Non-pigmented ciliary epithelial cell (primary cell): ENCODE measurements around the gene PROX1.

ENCODE experiments used
- DNase-seq: peaks from one replicate; pipeline ENCODE4 v3.0.0-alpha.2; 2010; ENCODE audit warnings: low read depth

The PROX1 gene, protein sequence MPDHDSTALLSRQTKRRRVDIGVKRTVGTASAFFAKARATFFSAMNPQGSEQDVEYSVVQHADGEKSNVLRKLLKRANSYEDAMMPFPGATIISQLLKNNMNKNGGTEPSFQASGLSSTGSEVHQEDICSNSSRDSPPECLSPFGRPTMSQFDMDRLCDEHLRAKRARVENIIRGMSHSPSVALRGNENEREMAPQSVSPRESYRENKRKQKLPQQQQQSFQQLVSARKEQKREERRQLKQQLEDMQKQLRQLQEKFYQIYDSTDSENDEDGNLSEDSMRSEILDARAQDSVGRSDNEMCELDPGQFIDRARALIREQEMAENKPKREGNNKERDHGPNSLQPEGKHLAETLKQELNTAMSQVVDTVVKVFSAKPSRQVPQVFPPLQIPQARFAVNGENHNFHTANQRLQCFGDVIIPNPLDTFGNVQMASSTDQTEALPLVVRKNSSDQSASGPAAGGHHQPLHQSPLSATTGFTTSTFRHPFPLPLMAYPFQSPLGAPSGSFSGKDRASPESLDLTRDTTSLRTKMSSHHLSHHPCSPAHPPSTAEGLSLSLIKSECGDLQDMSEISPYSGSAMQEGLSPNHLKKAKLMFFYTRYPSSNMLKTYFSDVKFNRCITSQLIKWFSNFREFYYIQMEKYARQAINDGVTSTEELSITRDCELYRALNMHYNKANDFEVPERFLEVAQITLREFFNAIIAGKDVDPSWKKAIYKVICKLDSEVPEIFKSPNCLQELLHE

DNA sequence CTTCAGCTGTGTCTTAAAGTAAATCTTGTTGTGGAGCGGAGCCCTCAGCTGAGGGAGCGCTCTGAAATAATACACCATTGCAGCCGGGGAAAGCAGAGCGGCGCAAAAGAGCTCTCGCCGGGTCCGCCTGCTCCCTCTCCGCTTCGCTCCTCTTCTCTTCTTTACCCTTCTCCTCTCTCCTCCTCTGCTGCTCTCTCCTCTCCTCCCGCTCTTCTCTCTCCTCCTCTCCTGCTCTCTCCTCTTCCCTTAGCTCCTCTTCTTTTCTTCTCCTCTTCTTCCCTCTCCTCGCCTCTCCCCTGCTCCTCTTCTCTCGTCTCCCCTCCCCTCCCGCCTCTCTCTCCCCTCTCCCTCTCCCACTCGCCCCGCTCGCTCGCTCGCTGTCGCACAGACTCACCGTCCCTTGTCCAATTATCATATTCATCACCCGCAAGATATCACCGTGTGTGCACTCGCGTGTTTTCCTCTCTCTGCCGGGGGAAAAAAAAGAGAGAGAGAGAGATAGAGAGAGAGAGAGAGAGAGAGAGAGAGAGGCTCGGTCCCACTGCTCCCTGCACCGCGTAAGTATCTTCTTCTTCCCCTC is at the start of gene PROX1:
TSS of gene PROX1 (plus strand) at position 47 of the 580 bp plus-strand sequence. CDS start 8,563 bp downstream, outside the sequence.
- DNase-seq: no peak

DNA sequence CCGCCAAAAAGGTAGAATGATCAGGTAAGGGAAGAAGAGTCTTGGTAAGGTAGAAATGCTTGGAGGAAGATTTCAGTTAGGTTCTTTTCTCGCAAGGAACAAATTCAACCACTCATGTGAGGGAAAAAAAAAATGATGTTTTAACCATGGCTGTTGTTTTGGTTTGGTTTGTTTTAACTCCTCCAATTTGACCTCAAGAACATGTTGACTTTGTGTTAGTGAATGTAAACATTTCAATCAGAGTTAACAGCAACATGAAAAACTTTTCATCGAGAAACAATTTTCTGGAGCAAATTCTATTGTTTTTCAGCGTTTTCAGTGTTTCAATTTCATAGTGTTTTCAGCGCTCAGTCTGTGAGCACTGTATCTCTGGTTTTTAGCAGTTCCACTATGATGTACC is 49.0 kb upstream of the PROX1 start:
- DNase-seq: no peak

DNA sequence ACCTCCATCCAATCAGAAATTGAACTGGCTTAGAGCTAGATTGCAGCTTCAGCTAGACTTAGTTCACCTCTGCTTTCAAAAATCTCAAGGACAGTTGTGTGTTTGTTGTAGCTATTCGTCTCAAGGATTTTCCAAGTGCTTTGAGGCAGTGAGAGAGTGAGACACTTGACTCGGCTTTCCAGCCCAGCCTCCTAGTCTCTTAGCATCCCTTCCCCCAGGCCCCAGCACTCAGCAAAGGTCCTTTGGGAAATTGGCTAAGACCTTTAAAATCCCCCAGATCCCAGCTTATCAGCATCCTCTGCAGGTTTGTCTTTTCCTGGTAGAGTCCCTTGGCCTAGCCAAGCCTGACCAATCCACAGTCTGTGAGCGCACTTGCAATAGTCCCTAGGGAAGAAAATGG is 47.9 kb upstream of the PROX1 start:
- DNase-seq: no peak

DNA sequence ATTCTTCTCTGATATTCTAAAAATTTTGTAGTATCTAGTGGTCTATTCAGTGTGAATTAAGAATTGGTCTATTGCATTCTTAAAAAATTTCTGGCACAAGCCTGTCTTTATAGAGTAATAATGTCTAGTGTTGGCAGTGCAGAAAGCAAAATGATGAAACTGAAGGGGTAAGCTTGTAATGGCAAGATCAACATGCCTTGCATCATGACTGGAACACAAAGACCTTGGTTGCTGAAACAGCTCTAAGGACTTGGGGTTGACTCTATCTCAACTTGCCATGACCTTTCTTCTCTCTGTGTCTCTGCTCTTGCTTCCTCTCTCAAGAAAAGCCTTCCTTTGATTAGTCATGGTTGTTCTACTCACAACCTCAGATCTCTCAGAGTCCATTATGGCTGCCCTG is 46.8 kb upstream of the PROX1 start:
- no peak for DNase-seq

DNA sequence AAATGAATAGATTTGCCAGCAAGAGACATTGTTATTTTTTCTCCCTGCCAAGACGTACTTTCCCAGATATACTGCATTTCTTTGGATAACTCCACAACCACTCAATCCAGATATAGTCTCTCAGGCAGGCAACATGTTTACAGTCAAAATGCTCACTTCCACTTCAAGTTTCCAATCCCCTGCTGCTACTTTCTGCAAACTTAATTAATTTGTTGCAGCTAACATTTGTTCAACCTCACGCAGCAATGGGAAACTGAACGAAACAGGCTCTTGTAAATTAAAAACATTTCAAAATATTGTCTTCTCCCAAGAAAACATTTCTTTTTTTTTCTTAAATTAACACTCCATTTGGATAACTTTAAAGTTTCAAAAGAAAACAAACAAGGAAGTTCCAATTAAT is 45.7 kb upstream of the PROX1 start:
- no peak for DNase-seq

DNA sequence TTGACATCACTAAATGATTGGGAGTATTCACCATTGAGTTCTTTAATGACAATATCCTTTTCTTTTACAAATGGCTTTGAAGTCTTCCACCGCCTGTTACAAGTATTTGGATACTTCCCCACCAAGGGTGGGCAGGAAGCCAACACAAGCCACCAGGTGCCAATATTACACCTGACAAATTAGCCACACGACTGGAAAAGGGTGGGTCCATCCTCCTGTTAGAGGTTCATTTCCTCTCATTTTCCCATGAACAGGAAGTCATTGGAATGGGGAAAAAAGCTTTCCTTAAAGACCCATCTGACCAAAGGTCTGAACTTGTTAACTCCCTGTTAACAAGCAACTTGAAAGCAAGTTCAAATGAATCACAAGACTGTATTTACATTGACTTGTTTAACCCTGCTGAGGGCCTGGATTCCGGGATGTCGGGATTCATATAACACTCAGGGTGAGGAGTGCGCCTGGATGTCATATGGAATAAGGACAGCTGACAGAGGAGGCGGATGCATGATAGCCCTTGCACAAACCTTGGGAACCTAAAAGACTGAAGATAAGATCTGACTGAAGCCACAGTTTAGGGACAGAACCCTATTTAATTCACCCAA is 40.5 kb upstream of the PROX1 start:
- DNase-seq: no peak

DNA sequence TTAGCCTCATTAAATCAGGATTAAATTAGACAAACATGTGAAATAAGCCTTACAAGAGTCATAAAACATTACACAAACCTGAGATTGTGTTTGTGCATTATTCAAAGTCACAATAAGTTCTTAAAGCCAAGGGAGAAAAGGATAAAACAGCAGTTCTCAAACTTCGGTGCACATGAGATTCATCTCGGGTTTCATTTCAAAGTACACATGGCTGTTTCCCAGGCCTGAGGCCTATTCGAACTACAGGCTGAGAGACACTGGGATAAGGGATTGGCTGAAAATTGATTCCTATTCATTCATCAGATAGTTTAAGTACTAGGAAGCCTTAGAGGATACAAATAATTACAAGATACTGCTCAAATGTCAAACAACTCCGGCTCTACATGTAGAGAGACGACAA is 35.9 kb upstream of the PROX1 start:
- DNase-seq: no peak

DNA sequence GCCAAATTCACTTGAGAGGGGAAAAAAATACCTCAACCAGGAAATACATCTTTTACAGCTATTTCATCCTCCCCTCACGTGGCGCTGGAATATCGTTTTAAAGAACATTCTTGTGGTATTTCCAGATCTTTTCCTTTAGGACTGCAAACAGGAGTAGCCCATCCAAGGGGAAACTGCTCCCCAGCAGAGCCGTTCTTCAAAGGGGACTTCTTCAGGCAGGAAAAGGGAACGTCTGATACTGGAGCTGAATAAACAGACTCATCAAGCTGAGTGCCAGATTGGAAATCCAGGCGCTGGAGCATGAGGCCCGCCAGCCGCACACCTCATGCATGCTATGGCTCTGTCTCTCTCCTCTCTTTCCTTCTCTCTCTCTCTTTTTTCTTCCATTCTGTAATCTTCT is 34.0 kb upstream of the PROX1 start:
- DNase-seq: no peak

DNA sequence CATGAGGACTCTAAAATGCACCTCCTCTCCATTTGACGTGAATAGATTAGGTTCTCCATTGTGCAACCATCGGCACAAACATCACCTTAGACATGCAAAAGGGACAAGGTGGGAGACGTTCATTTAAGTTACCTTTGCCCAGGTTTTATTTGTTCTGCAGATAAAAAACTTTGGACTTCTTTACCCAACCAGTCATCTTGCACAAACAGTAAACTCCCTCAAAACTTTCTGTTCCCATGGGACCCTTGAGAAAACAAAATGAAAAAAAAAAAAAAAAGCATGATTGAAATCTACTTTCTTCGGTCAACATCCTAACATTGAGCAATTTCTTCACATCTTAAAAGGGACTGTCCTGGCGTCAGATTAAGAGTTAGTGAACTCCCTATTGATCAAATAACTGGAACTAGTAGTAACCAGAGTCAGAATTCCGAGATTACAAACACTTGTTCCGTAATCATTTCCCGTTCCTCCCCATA is 31.4 kb upstream of the PROX1 start:
- DNase-seq: no peak

DNA sequence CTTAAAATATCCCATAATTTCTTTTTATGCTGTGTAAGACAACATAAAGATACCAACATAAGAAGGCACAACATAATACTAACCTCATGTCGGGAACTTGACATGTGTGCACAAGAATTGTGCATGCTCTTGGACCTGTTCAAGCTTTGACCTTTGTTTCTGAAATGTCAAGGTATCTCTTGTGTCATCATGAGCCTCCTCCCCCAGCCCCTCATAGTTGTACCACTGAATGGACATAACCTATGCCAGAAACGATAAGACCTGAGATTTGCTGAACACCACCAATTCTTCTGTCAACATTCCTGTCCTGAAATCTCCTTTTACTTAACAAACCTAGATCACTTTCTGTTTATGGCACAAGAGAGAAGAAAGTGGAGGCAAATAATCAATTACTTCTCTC is 29.4 kb upstream of the PROX1 start:
- DNase-seq: no peak

DNA sequence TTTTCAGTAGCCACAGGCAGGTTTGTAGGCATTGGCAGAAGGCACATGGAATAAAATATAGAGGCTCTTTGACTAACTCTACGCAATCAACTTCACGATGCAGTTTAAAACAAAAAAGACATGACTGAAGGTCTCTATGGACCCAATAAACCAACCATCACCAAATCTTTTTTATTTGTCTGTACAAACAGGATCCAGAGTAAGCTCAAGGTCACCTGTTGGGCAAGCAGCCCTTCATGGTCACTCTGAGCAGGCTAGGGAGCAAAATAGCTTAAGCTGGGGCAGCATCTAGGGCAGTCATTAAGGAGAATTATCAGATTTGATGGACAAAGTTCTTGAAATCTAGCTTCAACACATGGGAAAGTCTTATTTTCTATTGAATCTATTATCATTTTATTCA is 26.8 kb upstream of the PROX1 start:
- no peak for DNase-seq

DNA sequence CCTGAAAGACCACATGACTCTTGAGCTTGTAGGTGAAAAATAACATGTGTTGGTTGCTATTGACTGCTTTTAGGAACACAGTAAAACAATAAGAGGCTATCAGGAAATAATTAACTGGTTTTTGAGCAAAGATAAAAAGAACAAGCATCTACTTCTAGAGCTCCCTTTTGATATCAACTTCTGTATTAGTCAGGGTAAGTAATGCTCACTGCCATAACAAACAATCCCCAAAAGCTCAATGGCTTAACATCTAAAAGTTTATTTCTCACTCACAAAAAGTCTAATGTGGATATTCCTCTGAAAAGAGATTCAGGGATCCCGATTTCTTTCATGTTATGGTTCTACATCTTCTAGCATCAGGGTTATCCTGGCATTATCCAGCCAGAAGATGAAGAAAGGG is 25.3 kb upstream of the PROX1 start:
- DNase-seq: no peak

DNA sequence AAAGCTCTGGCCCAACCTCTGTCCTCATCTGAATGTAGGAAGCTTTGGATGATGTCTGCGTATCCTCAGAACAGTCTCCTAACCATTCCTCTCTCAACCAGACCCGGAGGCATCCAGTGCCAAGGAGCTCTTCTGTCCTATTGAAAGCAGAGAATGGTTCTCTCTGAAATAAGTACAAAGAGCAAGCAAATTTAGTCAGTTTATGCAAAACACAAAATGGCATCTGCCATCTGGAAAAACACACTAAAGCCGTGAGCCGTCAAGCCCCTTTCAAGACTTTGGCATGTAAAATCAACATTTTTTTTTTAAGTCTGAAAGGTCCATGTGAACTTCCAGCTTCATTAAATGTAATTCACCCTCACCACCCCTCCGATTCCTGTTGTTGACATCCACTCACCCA is 21.7 kb upstream of the PROX1 start:
- DNase-seq: no peak

DNA sequence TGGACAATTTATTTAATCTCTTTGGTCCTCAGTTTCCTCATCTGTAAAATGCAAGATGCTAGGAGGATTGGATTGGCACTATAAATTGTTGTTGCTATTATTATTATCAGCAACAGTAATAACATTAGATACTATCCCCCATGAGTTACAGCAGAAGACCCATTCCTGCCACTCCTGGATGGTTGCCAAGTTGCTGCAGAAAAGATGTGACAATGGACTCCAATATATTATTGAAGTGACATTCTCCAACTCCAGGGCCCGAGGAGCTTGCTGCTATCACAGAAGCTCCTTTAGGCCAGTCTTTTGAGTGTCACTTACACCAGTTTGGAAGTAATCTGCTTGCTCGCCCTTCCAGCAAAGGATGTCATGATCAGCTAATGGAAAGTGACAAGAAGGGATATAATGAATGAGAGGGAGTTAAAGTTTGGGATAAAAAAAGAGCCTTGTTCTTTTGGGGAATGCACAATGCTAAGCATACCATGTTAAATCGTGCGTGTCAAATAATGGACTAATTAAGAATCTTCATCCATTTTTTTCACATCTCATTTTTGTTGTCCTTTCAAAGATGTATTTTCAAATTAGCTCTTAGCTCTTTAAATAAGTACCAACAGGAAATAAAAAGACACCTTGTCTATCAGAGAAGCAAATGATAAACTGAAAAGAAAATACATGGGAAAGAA is 19.5 kb upstream of the PROX1 start:
- no peak for DNase-seq

DNA sequence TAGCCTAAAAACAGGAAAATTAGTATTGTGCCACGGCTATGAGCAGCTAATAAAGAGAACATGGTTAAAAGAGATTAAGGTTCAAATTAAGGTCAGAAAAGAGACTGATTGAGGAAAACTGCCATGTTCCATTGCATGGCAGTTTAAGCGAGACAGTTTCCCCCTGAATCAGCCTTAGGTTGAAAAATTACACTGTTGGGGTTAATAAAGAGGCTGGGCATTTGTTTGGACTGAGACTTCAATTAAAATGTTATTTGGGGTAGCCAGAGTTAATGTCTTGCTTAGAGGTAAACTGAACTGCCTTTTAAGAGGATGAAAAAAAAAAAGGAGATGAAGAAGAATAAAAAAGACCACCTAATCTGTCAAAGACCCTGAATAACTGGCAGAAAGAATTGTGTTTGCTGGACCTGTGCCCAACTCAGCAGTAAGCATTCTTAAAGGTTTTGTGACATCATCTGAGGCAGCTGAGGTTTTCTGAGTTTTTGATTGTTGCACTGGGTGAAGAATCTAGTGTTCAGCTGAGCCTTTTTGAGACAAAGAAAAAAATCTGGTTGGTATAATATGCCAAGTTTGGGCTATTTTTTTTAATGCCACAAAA is 17.7 kb upstream of the PROX1 start:
- no peak for DNase-seq

DNA sequence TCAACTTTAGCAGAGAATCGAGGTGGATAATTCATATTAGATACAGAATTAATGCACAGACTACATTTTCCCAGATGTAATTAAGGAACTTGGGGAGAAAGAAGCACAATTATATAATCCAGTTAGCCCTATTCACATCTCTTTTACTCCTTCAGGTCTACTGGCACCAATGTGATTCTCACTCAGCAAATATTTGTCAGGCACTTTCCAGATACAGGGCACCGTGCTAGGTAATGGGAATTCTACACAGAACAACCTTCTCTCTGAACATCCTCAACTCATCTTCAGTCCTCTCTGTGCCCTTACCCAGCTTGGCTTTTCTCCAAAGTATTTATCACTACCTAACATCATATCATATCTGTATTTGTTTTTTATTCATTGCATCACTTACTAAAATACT is 15.6 kb upstream of the PROX1 start:
- DNase-seq: no peak

DNA sequence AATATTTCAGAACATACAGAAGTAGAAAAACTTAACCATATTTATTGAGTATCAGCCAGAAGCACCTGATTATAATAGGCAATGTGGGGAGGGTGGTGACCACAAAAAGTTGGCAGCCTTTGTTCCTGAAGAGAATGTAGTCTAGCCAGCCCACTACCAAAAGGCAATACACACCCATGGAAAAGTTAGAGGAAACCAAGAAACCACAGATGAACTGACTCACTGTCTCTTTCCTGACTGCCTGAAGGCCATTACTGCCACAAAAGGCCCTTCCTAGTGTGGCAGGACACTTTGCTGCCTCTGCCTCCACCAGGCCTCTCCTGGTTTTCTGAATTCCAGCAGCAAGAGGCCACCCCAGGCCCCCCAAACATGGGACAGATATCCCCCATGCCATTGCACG is 14.6 kb upstream of the PROX1 start:
- DNase-seq: no peak

DNA sequence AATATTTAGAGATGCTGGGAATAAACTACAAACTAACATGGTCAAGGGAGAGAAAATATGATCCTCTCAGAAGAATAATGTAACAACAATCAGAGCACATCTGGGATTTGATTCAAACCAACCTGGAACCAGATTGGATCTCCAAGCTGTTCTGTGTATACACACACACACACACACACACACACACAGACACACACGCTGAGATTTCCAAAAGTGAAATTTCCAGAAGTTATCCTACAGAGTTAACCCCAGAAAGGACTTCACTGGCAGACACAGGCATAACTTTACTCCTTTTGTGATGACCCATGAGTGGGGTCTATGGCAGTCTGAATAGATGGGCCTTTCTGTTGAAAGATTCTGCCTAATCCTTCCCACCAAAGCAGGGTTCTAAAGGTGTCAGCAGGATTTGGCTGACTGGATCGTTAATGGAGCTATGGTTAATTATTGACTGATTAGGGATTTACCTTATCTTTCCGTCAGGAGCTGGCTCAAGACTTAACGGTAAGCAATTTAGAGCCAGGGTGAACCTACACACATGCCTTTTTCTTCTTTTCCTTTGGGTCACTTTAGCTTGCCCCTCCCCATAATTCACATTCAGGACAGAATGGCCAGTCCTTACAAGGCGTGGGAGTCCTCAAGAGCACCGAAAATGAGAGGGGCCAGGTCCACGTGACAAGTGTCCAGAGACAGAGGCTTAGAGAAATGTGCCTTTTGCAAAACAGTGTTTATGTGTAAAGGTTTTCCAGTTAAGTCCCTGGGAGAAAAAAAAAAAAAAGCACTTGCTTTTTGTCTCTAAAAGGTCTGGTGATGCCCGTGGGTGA is 10.9 kb upstream of the PROX1 start:
- no peak for DNase-seq

DNA sequence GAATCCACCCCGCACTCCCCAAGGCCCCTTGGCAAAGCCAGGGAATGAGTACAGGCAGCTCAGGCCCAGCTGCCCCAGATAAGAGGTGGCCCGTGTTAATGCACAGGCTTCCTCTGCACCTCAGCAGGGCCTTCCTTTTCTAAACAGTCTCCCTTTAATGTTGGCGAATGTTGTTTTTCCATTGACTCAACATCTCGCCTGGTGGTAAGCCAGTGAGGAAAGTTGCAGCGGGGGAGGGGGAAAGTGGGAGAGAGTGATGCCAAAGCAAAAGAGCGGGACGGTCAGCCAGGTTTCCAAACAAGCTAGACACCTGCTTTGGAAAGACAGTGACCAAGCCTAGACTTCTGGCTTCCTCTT is 10.3 kb upstream of the PROX1 start:
- DNase-seq: no peak

DNA sequence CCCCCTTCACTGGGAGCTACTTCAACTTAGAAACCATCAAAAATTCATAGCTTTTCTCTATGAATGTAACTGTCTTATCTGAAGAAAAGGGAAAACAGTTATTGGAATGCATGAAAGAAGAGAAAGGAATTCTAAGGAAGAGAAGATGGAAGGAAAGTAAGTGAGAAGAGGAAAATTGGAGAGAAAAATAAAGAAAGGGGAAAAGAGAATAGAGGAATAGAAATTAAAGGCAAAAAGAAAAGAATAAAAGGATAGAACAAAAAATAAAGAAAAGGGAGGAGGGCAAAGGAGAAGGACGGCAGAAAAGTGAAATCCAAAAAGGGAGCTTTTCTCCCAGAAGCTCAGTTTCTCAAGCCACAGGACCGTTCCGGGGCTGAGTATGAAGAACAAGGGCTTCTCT is 9.9 kb upstream of the PROX1 start:
- no peak for DNase-seq
